Liver (tissue), 9 donors: ENCODE results near the gene CD52. TPM values are rescaled to one million over a fixed set of nuclear protein-coding genes. Genes with fewer than 3 reads are reported as not detected.
A peak's percentile ranks its signal among the peaks of the same experiment; 100 is the strongest.

Source experiments
- DNase-seq: peaks from one replicate; pipeline ENCODE4 v3.0.0-alpha.2; 2017; ENCODE audit warnings: low spot score
- H3K27ac ChIP-seq, 2 donors: one replicate each; pipeline ENCODE4 v1.7.0; 2013; ENCODE audit warnings: inconsistent platforms in 2 of 2, low read length in 2 of 2, control low read depth in 1 of 2, low read depth in 1 of 2, mild to moderate bottlenecking in 1 of 2
- H3K27me3 ChIP-seq, 4 donors: one replicate each; pipeline versions ENCODE4 v1.6.1 to v1.7.0; 2013; ENCODE audit warnings: low read length in 3 of 4, inconsistent platforms in 1 of 4, mild to moderate bottlenecking in 1 of 4, moderate library complexity in 1 of 4; ENCODE audit not compliant: control insufficient read depth in 4 of 4, insufficient read depth in 4 of 4
- H3K36me3 ChIP-seq, 4 donors: one replicate each; pipeline versions ENCODE4 v1.6.1 to v1.7.0; 2013; ENCODE audit warnings: low read length in 3 of 4, mild to moderate bottlenecking in 3 of 4, low read depth in 1 of 4, moderate library complexity in 1 of 4; ENCODE audit not compliant: control insufficient read depth in 4 of 4, insufficient read depth in 3 of 4
- H3K4me1 ChIP-seq, 4 donors: one replicate each; pipeline versions ENCODE4 v1.6.1 to v1.7.0; 2013; ENCODE audit warnings: low read length in 3 of 4, mild to moderate bottlenecking in 3 of 4, moderate library complexity in 1 of 4; ENCODE audit not compliant: control insufficient read depth in 4 of 4, insufficient read depth in 4 of 4
- H3K4me3 ChIP-seq, 3 donors: one replicate each; pipeline versions ENCODE4 v1.6.1 to v1.7.0; 2013; ENCODE audit warnings: low read length in 3 of 3, control low read depth in 1 of 3, low read depth in 1 of 3, mild to moderate bottlenecking in 1 of 3
- H3K9ac ChIP-seq, 2 donors: one replicate each; pipeline ENCODE4 v1.7.0; 2013; ENCODE audit warnings: low read length in 2 of 2, mild to moderate bottlenecking in 2 of 2, moderate library complexity in 2 of 2, control low read depth in 1 of 2, low read depth in 1 of 2
- H3K9me3 ChIP-seq, 4 donors: one replicate each; pipeline versions ENCODE4 v1.6.1 to v1.7.0; 2013; ENCODE audit warnings: low read length in 3 of 4; ENCODE audit not compliant: control insufficient read depth in 4 of 4
- EGR1 ChIP-seq, 2 donors: IDR thresholded peaks; 2 replicates each; pipeline ENCODE4 v1.6.1; 2016 to 2018; ENCODE audit warnings: antibody characterized with exemption in 2 of 2, low read depth in 2 of 2
- FOXA2 ChIP-seq: IDR thresholded peaks from 2 replicates; pipeline ENCODE4 v1.6.1; 2016; ENCODE audit warnings: antibody characterized with exemption
- GABPA ChIP-seq, 2 donors: IDR thresholded peaks in 1 of 2; conservative IDR thresholded peaks in 1 of 2; 2 replicates each; pipeline ENCODE4 v1.6.1; 2016; ENCODE audit warnings: antibody characterized with exemption in 2 of 2, mild to moderate bottlenecking in 1 of 2, moderate library complexity in 1 of 2
- RAD21 ChIP-seq, 2 donors: IDR thresholded peaks; 2 replicates each; pipeline ENCODE4 v1.6.1; 2016; ENCODE audit warnings: antibody characterized with exemption in 2 of 2, mild to moderate bottlenecking in 2 of 2
- RXRA ChIP-seq, 2 donors: IDR thresholded peaks; 2 replicates each; pipeline ENCODE4 v1.6.1; 2017 to 2018; ENCODE audit warnings: antibody characterized with exemption in 2 of 2, mild to moderate bottlenecking in 1 of 2
- SP1 ChIP-seq: IDR thresholded peaks from 2 replicates; pipeline ENCODE4 v1.6.1; 2018; ENCODE audit warnings: antibody characterized with exemption, mild to moderate bottlenecking
- YY1 ChIP-seq: IDR thresholded peaks from 2 replicates; pipeline ENCODE4 v1.6.1; 2016; ENCODE audit warnings: antibody characterized with exemption, mild to moderate bottlenecking
- WGBS: extraction: QIAGEN DNeasy Blood & Tissue Kit; methylation state at CpG from one replicate; pipeline ENCODE4 v1.1.7; 2013; 5-methylcytosine and 5-hydroxymethylcytosine counted together
- polyA plus RNA-seq, 2 donors: library from polyadenylated mRNA; stranded (reverse) in 1 of 2; unstranded in 1 of 2; fragments of 200-250 nt in 1 of 2; fragments of >200 nt in 1 of 2; fragmentation: Nextera tagmentation in 1 of 2; extraction: Ambion mirVana in 1 of 2; gene quantifications; one replicate each; pipeline versions ENCODE4 v1.2.1 to v1.2.3, GENCODE V29; 2013 to 2015
- total RNA-seq, 2 donors: library from RNA; depleted of rRNA; stranded (reverse); fragments of >200 nt; gene quantifications; one replicate each; pipeline ENCODE4 v1.2.3, GENCODE V29; 2014
- TF ChIP-seq, protein P1 (sequence below): fragments of 150-350 bp; IDR thresholded peaks from 2 replicates; pipeline ENCODE4 v1.5.1; 2017; ENCODE audit warnings: improper control_type of control experiment, low read depth, low read length; ENCODE audit not compliant: missing input control
- TF ChIP-seq, protein P2 (sequence below): IDR thresholded peaks from 2 replicates; pipeline ENCODE4 v1.6.1; 2016; ENCODE audit warnings: antibody characterized with exemption
- TF ChIP-seq, protein P3 (sequence below): IDR thresholded peaks from 2 replicates; pipeline ENCODE4 v1.6.1; 2016; ENCODE audit warnings: antibody characterized with exemption, mild to moderate bottlenecking
- donor health status: healthy.
- donor health status: healthy.
- donor health status: healthy.
- donor health status: healthy.
- donor health status: healthy.

Gene CD52
- total and polyA plus RNA-seq, 4 donors = 1.7 to 16.4 (median 8.9) TPM

DNA sequence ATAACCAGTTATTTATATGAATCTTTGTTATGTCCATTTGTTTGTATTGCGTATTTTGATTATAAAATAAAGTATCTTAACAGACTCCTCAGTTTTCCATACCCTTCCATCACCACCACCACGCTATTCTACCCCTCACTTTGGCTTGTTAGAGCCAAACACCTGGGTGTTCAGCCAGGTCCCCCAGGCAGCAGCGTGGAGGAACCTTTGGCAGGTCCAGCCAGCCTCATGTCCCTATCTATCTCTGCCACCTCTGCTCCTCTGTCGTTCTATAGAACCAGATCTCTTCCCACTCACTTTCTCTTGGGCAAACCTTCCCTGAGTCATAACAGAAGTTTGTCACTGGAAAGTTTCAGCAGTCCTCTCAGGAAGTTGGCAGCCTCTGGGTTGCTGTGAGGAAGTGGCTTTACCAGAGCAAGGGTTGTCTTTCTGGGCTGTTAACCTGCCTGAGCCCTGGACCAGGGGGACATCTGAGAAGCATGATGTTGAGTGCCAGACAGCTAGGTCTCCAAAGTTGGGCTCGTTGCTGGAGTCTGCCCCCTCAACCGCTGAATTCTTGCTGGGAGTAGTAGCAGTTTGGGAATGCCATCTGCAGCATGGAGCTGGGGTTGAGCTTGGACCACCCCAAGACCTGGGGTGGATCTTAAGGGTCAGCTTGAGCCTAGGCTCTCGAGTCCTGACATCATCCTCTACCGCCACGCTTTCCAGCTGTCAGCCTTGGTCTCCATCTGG is 38.9 kb upstream of the CD52 start:
- Histone ChIP-seq H3K4me3 (peak overlapping the region in 2 of 3 donors; percentile 60 to 78), H3K27me3 (no peaks in the 10 kb centered on the region), H3K27ac (peak overlapping the region; percentile 86 to 96), H3K9ac (peak overlapping the region in 1 of 2 donors; percentile 61), H3K36me3 (no peaks in the 10 kb centered on the region), H3K9me3 (no peaks in the 10 kb centered on the region), H3K4me1 (peaks cover 17 to 55% (median 33%) of the 10 kb centered on the region in 4 donors)
- DNase-seq = no peak
- 70% methylated on average over 9 of the region's 9 CpGs for WGBS
- TF ChIP-seq SP1 (no peak), EGR1 (IDR thresholded peaks at IDR 0.05; ENCODE audit: low read depth in 2 of 2) (no peak), RXRA (IDR thresholded peaks at IDR 0.05) (no peak), FOXA2 (no peak), YY1 (no peak)
- TF ChIP-seq, protein P1, sequence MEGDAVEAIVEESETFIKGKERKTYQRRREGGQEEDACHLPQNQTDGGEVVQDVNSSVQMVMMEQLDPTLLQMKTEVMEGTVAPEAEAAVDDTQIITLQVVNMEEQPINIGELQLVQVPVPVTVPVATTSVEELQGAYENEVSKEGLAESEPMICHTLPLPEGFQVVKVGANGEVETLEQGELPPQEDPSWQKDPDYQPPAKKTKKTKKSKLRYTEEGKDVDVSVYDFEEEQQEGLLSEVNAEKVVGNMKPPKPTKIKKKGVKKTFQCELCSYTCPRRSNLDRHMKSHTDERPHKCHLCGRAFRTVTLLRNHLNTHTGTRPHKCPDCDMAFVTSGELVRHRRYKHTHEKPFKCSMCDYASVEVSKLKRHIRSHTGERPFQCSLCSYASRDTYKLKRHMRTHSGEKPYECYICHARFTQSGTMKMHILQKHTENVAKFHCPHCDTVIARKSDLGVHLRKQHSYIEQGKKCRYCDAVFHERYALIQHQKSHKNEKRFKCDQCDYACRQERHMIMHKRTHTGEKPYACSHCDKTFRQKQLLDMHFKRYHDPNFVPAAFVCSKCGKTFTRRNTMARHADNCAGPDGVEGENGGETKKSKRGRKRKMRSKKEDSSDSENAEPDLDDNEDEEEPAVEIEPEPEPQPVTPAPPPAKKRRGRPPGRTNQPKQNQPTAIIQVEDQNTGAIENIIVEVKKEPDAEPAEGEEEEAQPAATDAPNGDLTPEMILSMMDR = no peak
- TF ChIP-seq, protein P2, sequence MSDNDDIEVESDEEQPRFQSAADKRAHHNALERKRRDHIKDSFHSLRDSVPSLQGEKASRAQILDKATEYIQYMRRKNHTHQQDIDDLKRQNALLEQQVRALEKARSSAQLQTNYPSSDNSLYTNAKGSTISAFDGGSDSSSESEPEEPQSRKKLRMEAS = no peak

DNA sequence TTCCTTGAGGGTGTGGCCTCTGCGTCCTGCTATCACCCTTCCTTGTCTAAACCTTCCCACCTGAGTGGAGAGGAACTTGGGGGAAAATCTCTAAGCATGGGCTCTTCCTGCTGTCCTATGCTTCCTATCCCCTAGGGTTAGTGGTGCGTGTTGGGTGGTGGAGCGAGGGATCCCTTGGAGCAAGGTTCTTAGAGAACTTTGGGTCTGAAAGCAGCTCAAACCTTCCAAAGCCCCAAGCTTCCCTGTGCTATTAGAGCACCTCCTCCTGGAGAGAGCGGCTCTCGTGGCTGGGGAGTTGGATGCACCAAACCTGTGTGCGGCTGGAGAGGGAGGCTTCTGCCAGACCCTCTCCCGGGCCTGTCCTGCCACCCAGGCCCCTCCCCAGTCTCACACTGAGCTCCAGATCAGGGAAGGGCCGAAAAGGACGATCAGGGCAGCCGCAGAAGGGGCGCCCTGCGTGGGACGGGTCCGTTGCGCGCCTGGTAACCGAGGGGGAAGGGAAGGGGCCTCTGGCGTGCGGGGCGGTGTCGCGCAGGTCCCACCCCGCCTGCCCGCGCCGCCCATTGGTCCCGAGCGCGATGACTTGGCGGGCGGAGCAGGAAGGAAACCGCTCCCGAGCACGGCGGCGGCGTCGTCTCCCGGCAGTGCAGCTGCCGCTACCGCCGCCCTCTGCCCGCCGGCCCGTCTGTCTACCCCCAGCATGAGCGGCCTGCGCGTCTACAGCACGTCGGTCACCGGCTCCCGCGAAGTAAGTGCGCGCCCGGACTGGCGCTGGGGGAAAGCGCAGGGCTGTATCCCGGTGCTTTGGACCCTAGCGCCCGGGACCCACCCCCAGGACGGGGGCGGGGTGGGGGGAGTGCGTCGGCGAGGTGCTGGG is 38.1 kb upstream of the CD52 start, which contains the start of gene SH3BGRL3:
SH3BGRL3 (plus strand) TSS at position 631 of the 877 bp plus-strand sequence; CDS start at position 701, 70 bp downstream.
- 3% methylated on average over 66 of the region's 66 CpGs for WGBS
- H3K4me1 ChIP-seq = peaks cover 17 to 57% (median 33%) of the 10 kb centered on the region in 4 donors

More for the DNA sequence above, 38.1 kb upstream of the CD52 start, which contains the start of gene SH3BGRL3:
- Histone ChIP-seq H3K9me3 (no peaks in the 10 kb centered on the region), H3K27ac (peak within 1 kb of the TSS; percentile 86 to 96), H3K36me3 (no peaks in the 10 kb centered on the region), H3K4me3 (peak within 1 kb of the TSS; percentile 60 to 89 (median 78)), H3K27me3 (no peaks in the 10 kb centered on the region), H3K9ac (peak within 1 kb of the TSS; percentile 42 to 61)
- peak in 1 of 2 donors; percentile 66 for TF ChIP-seq GABPA (IDR thresholded peaks at IDR 0.05 in 1 of 2, conservative IDR thresholded peaks at IDR 0.05 in 1 of 2)
- TF ChIP-seq, protein P2 = no peak
- TF ChIP-seq, protein P1 = peak; percentile 8
- TF ChIP-seq, protein P3, sequence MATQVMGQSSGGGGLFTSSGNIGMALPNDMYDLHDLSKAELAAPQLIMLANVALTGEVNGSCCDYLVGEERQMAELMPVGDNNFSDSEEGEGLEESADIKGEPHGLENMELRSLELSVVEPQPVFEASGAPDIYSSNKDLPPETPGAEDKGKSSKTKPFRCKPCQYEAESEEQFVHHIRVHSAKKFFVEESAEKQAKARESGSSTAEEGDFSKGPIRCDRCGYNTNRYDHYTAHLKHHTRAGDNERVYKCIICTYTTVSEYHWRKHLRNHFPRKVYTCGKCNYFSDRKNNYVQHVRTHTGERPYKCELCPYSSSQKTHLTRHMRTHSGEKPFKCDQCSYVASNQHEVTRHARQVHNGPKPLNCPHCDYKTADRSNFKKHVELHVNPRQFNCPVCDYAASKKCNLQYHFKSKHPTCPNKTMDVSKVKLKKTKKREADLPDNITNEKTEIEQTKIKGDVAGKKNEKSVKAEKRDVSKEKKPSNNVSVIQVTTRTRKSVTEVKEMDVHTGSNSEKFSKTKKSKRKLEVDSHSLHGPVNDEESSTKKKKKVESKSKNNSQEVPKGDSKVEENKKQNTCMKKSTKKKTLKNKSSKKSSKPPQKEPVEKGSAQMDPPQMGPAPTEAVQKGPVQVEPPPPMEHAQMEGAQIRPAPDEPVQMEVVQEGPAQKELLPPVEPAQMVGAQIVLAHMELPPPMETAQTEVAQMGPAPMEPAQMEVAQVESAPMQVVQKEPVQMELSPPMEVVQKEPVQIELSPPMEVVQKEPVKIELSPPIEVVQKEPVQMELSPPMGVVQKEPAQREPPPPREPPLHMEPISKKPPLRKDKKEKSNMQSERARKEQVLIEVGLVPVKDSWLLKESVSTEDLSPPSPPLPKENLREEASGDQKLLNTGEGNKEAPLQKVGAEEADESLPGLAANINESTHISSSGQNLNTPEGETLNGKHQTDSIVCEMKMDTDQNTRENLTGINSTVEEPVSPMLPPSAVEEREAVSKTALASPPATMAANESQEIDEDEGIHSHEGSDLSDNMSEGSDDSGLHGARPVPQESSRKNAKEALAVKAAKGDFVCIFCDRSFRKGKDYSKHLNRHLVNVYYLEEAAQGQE = no peak
- TF ChIP-seq YY1 = peak; percentile 14
- peak; percentile 65 for TF ChIP-seq SP1
- peak; percentile 10 to 25 for TF ChIP-seq RAD21 (IDR thresholded peaks at IDR 0.05)
- DNase-seq = peak; percentile 84
